ENCODE results near the gene SPAG17.

The SPAG17 gene

DNA sequence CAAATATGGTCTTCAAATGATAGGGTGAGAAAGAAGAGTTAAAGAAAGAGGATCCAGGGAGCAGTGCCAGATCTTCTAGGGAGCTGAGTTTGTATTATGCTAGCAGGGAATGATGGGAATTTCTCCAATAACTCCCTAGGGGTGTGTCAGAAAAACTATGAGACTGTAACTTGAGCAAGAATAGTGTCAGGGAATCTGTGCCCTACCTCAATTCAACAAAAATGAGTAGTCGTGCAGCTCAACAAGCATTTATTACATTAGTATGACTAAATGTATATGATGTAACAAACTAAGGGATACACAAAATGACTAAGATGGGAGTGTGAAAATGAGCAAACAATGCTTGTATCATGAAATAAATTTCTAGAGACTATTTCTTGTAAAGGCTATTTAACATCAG is 24.2 kb downstream of the SPAG17 start:
- no peak for DNase-seq (ENCODE audit: low read depth)

DNA sequence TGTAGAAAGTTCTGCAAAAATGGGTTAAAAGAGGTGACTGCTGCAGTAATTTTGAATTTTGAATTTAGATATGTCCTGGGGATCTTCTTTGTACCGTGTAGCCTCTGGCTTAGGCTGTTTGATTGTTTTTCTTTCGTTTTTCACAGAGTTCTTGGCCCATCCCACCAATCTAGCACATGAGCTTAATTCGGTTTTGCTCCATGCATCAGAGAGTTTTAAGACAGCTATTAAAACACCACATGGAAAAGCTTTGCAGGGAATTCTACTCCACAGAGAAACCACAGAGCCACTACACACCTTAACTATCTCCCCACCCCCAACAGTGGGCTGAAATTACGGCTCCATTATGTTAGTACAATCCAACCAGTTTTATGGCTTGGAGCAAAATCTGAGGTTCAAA is 25.5 kb downstream of the SPAG17 start:
- no peak for DNase-seq (ENCODE audit: low read depth)

DNA sequence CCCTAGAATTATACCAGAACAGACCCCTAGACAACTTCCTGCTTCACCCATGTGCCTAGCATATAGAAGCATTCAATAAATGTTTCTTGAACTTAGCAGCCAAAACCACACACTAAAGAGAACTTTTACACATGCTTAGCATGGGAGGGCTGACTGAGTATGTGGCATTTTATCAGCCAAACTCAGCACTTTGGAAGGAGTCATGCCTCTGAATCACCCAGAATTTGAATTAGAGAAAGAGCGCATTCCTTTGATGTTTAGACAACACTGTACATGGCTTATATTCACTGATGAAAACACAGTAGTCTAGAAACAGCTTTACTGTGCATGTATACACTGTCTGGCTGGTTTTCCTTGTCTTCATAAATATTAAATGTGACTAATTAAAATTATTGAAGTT is 26.1 kb downstream of the SPAG17 start:
- no peak for DNase-seq (ENCODE audit: low read depth)

DNA sequence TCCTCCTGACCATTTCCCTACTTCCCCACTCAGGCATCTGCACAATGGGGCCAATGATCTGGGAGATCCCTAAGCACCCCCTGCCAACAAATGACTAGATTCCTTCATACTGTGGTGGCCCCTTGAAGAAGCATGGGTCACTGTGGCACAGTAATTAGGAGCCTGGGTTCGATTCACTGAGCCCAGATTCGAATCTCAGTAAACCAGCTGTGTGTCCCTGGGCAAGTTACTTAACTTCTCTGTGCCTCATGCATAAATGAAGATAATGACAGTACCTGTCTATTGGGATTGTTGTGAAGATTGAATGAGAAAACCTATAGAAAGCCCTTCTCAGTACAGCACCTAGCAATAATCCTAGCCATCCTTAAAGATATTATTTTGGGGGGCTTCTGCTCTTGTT is 27.5 kb downstream of the SPAG17 start:
- DNase-seq (ENCODE audit: low read depth) = no peak

DNA sequence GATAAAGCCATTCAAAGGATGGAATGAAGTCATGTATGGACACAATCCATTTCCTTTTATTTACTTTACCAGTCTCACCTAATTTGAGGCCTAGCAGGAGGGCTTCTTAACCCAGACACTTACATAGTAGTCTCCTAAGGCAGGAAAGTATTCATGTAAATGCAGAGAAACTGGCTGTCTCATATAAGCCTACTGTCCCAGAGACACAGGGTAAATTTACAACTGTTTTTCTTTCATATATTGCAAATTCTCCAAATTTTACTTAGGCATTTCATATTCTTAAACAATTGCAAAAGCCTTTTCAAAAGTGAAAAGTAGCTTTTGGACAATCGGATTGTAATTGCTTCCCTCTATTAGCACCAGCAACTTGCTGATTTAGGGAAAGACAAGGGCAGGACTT is 29.9 kb downstream of the SPAG17 start:
- DNase-seq (ENCODE audit: low read depth) = no peak

DNA sequence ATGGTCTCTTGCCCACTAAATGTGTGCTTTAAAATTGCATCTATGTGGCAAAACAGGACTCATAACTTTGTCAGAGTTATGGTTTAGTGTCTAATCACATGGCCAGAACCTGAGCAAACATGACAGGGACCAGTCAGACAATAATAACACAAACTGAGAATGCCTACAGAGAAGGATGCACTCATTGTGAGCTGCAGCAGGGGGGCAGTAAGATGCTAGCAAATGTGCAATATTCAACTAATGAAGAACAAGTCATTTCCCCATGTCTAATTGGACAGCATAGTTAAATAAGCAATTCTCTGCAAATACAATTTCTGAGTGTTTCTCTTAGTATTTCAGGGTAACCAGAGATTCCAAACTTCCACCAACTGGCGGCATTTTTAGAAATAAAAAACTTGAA is 30.8 kb downstream of the SPAG17 start:
- DNase-seq (ENCODE audit: low read depth) = no peak

DNA sequence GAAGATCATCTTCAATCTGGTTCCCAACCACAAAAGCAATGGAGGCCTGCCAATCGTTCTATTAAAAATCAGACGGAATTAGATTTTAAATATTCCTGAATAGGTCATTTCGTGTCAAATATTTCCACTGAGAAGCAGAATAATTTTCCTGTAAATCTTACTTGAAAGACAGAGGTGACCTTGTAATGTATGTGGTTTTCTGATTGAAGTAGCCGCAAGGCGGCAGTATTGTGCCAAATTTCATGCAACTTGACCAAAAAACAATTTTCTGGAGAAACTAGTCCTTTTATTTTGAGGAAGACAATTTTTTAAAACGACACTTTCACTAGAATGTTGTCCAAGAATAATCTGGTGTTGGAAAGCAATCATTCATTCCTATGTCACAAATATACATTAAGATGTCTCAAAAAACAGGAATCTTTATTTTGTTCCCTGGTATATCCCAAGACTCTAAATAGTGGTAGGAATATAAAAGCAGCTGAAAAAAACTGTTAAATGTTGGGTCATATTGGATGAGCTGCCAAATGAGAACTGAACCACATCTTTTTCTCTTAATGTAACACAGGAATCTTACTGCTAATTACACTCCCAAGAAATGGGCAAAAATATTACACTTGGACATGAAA is 33.6 kb downstream of the SPAG17 start:
- no peak for DNase-seq (ENCODE audit: low read depth)

DNA sequence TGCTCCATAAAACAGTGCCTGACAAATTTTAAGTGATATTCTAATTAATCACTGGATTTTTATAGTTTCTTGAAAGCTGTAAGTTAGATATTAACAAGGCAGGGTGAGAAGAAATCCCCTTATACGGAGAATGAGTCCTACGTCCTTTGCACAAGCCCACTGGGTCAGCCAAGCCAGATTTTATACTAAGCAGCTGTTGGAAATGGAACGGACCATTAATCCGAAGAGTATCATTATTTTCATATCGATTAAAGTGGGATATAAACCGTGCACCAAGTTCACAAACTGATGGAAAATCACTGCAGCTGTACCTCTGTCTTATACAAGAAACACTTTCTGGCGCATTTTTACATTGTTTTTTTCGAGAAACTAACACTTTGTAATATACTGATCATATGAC is 35.2 kb downstream of the SPAG17 start:
- DNase-seq (ENCODE audit: low read depth) = no peak

DNA sequence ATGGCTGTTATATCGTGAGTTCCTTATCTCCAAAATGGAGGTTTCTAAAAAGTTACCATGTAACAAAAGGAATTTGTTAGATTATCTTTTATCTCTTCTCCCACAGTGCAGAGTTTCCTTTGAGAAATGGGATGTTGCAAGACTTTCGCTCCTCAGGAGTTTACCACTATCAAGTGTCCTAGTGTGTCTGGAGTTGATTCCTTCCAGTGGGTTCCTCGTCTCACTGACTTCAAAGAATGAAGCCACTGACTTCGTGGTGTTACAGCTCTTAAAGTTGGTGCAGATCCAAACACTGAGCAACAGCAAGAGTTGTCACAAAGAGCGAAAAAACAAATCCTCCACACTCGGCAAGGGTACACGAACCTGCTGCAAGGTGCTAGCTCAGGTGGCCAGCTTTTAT is 37.0 kb downstream of the SPAG17 start:
- no peak for DNase-seq (ENCODE audit: low read depth)

DNA sequence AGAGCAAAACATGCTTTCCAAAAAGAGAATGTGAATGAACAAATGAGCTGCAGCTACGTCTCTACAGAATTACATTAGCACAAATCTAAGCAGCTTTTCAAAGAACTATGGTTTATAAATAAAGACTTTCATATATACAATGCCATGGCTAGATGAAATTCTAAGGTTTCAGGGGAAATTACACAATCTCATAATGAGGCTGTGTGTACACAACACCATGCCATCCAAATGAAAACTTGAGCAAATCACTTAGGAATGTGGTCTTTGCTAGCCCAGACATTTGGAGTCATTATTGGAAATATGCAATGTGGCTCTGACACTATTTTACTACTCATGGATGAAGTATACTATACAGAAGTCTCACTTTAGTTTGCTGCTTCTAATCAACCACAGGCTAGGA is 37.5 kb downstream of the SPAG17 start:
- no peak for DNase-seq (ENCODE audit: low read depth)

DNA sequence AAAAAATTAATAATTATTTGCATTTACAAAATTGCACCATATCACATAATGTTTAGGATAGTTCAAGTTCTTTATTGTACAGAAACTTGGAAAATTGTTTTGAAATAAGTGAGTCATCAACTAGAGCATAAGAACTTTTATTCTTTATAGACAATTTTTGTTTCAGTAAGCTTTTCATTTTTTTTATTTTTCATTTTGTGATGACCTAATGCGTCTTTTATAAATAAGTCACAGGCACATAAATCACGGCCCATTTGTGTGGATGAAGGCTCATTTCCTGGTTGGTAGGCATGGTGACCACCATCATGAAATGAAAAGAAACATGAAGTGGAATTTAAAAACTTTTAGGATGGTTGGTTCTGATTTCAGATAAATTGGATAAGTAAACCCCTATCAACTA is 39.3 kb downstream of the SPAG17 start:
- no peak for DNase-seq (ENCODE audit: low read depth)

DNA sequence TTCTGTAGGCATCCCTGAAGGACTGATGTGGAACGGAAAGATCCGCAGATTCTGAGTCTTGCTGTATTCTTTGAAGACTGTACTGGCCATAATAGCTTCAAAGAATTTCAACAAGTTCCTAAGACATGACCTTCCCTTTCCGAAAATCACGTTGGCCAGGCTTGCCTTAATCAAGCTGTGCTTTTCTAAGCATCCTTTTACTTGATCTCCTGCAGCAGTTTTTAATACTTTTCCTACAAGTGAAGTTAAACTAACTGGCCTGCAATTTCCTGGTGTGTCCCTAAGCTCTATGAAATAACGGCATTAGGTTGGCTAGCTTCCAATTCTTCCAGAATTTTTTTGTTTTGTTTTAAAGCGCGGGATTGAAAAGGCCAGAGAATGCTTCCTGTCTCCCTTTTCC is 40.3 kb downstream of the SPAG17 start:
- no peak for DNase-seq (ENCODE audit: low read depth)

DNA sequence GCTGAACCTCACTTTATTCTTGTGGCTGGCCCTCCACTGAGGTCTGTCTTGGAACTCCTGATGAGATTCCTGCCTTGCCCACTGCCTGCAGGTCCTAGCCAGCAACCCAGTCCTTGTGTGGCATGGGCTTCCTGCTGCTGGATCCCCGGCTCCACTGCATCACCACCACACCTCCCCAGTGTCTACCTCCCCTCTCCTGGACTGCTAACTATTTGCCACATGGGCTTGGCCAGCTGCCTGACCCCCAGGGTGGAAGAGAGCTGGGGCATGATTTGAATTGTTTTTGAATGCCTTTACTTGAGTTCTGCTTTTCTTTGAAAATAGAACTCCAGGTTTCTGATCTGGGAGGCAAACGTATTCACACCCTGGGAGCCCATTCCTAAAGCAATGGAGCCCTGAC is 41.2 kb downstream of the SPAG17 start:
- no peak for DNase-seq (ENCODE audit: low read depth)

DNA sequence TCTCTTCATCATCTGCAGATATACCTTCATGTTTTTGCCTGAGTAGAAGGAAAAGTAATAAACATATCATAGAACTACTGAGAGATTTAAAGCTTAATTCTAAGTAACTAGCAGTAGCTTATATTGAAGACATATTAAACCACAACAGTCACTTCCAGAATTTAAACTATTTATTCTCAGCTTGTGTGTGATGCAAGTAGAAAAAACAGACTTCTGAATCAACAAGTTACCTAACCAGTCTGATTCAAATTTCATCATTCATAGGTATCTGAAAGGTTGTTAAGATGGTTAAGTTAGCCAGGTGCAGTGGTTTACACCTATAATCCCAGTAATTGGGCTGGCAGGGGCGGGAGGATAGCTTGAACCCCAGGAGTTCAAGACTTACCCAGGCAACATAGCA is 41.9 kb downstream of the SPAG17 start:
- no peak for DNase-seq (ENCODE audit: low read depth)

DNA sequence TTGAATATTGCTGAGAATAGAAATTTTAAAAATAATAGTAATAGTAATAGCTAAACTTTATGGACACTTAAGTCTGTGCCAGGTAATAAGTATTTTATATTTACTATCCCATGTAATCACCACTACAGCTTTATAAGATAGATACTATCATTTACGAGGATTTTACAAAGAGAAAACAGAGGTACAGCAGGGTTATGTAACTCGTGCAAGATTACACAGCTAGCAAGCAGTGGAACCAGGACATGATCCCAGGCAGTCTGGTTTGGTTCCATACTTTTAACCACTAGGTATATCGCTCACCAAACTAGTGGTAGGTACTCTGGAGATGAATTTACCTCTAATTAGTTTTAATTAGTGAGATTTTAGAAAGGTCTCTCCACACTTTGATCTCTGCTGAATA is 42.5 kb downstream of the SPAG17 start:
- no peak for DNase-seq (ENCODE audit: low read depth)

DNA sequence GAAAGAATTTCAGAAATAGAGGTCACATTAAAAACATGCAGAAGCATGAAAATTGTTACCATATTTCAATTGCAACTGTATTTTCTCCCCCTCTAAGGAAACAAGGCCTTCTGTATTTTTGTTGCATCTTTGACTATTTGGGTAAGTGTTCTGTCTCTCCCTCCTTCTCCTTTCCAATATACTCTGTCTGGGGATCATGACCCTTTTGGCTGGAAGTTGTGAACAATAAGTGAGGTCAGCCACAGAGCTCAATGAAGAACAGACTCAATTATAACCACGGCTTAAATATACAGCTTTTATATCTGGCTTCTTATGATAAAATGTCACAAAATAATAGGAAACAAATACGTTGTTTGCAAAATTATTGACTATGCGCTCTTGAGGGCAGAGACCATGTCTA is 47.1 kb downstream of the SPAG17 start:
- no peak for DNase-seq (ENCODE audit: low read depth)

DNA sequence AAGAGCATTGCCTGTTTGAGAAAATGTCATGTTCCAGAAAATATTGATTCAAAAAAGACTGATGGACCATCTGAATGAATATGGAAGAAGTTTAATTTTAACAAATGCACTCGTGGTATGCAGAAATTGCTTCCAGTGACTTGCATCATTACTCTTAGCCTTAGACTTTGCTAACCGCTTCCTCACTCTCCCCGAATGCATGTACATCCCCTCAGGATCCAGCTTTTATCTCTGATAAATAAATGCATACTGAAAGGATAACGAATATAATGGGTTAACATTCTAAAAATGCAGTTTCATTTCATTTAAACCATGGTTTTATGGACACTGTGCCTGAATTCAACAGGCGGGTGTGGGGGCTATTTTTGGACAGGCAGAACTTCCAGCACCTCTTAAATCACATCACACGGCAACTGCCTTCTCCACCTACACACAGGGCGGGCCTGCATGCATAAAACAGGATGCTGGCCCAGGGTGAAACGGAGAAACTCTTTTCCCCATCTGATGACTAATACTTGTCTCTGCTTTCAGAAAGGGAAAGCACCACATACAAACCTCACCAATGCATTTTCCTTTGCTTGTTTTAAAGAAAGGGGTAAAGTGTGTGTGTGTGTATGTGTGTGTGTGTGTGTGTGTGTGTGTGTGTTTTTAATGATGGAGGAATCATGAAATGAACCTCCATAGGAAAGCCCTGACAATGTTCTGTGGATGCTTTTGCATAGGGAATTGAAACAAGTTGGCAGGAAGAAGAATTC is 48.7 kb downstream of the SPAG17 start:
- DNase-seq (ENCODE audit: low read depth) = no peak

DNA sequence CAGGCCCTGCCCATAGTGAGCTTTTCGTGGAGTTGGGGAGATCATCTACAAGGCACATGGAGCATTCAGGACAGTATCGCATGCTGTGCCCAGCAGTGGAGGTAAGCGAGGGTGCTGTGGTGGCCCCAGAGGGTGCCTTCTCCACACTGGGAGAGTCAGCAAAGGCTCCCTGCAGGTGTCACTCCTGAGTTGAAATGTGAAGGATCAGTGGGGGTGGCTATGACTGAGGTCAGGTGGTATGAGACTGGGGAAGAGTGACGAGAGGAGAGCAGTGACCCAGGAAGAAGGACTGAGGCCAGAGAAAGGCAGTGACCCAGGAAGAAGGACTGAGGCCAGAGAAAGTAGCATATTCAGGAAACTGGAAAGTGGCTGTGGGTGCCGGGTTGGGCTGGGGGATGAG is 53.0 kb downstream of the SPAG17 start:
- no peak for DNase-seq (ENCODE audit: low read depth)

DNA sequence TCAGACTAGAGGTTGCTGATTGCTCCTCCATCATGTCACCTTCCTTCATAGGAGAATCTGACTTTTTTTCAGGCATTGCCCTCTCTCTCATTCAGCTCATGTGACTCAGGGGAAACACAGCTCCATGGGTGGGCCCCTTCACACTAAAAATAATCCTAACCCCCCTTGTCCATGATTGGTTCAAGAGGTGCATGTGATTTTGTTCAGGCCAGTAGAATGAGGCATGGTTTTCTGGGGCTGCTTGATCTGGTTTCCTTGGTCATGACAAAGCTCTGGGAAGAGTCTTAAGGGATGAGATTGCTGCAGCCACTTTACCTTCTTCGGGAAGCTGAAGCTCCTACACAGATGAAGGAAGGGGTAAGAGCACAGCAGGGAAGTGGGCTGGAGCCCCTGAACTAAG is 56.3 kb downstream of the SPAG17 start:
- DNase-seq (ENCODE audit: low read depth) = no peak

DNA sequence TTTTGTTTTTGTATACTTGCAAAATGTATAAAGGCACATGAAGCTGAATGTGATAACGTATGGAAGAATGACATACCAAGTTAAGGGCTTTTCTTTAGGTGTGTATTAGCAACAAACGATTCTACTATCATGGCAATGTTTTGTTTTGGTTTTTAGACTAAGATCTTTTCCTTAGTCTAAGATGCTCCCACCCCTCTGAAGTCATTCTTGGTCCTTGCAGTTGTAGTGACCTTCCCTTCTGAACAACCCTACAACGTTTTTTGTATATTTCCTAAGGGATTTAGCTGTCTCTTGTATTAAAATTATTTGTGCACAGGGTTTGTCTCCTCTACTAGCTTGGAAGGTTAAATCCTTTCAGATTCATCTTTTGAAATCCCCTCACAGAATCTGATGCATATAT is 61.0 kb downstream of the SPAG17 start:
- no peak for DNase-seq (ENCODE audit: low read depth)

DNA sequence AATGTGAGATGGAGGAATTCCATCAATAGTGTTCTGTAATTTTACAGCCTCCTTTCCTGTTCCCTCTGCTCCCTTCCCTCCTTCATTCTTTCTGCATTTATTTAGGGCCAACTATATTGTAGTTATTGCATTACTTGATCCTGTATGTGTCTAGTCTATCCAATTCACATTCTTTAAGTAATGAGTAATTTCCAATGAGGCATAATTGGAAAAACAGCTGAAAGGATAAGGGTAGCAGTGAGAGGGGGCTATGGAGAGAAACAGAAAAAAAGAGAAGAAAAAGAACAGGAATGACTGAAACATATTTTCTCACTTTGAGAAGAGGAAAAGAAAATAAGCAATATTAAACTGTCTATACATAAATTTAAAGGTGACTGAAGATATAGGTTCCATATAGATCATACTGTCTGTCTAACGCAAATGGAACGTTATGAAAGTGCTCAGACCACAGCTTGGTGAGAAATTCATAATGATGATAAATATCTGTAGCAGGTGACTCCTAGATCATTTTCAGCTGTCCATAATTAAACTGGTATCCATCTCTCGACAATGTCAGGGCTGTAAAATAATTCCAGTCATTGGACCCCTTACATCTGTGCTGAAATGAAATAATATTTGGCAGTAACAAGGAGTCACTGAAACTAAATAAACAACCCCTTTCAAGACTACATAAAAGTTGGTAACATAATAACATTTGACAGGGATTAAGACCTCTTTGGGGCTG is 61.8 kb downstream of the SPAG17 start:
- DNase-seq (ENCODE audit: low read depth) = no peak

DNA sequence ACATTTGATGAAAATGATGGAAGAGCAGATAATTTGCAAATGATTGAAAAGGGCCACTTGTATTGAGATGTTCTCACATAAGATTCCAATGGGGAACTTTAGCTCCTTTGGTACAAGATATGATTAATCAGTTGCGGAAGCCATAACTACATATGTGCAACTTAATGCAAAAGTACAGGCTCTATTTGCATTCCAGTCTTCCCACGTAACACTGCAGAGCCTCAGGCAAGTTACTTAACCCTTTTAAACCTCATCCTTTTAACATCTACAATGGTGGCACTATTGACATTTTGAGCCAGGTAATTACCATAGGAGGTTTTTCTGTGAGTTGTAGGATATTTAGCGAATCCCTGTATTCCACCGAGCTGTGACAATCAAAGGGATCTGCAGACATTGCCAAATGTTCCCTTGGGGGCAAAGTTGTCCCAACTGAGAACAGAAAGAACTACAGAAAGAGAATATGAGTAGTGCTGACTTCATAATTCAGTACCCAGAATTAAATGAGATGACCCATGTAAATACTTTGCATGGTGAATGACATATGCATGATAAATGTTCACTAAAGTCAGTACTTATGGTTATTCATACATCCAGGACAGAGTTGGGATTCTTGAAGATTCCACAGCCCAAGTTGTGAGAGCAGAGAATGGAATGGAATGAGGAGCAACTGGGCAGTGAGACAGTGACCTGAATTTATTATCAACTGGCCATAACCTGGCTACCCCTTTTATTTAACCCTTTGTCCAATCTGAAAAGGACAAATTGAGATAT is 62.6 kb downstream of the SPAG17 start:
- DNase-seq (ENCODE audit: low read depth) = no peak
